NCI-H774 (cell line): ENCODE measurements around the gene PTPRN2.

Experiments
- DNase-seq: peaks from one replicate; lab custom pipeline; 2025; lab: John Stamatoyannopoulos, UW

Gene PTPRN2

DNA sequence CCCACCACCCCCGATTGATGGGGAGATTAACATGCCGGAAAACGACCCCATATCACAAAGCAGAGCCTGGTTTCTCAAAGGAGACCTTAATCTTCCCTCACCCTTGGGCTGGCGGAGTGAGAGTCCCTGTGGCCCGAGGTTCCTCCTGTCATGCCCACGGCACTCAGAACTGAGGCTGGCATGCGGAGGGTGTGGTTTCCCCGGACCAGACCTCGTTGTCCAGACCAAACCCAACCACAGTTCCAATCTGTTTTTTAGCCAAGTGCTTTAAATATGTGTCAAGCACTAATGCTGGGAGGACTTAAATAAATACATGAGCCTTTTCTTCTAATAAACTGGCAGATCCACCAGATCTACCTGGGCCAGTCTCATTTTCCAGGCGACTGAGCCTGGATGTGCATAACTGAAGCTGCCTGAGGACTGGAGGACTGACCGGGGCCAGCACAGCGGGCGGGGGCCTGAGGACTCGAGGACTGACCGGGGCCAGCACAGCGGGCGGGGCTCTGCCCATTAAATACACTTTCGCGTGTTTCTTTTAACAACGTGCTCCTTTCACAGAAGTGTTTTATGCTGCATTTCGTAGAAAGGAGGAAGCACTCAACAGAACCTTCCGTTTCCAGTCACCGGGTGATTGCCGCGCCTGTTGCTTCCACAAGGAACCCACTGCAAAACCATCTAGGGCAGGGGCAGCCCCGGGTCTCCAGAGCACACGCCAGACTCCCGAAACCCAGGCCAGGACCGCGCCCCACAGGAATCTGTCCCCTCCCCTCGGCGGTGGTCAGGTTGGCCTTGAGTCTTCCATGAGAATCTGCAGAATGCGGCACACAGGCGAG, 334.6 kb downstream of the PTPRN2 start:
- DNase-seq: no peak

DNA sequence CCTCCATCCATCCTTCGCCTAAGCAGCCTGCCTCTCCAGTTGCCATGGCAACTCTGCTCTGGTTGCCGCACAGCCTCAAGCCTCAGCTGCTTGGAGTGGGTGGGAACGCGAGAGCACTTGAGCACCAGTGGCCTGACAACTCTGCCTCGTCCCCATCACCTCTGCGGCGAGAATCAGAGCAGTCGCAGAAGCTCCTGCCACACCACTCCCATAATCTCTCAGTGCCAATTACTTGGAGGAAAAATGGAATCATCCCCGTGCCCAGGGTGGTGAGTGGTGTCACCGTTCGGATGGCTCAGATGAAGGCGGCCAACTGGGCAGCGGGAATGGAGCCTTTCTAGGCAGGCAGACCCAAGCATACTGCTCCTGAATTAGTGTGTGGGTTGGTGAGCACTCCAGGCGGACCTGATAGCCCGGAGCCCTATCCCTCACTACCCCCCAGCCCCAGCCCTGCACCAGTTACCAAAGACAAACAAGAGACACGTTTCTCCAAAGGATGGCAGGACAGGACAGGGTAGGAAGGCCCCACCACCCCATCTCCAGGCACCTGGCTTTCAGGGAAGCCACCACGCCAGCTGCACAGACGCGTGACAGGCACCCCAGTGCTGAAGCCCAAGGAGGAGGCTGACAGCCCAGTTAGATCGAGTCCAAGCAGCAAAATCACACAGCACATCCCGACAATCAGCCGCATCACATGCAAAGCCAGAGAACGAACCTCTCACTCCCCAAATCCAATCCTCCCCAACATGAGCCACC, 335.4 kb downstream of the PTPRN2 start:
- no peak for DNase-seq

GRCh38 chr7:158251061-158251965, 336.3 kb downstream of the PTPRN2 start:
- DNase-seq: no peak

DNA sequence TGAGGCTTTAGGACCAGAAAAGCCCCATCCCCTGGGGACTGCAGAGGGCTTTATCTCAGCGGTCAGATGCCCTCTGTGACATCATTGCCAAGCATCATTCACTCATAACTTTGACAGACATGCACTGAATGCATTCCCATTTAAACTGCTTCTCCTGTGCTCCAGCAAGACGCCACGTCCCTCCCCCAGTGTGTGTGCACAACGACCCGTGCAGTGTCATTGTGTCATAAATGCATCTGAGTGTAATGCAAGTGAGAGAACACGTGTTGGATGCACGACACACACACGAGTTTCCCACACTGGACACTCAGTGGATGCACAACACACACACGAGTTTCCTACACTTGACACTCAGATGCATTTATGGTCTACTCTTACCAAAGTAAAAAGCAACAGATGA, 337.9 kb downstream of the PTPRN2 start:
- DNase-seq: no peak

GRCh38 chr7:158248816-158249215, 338.8 kb downstream of the PTPRN2 start:
- no peak for DNase-seq

DNA sequence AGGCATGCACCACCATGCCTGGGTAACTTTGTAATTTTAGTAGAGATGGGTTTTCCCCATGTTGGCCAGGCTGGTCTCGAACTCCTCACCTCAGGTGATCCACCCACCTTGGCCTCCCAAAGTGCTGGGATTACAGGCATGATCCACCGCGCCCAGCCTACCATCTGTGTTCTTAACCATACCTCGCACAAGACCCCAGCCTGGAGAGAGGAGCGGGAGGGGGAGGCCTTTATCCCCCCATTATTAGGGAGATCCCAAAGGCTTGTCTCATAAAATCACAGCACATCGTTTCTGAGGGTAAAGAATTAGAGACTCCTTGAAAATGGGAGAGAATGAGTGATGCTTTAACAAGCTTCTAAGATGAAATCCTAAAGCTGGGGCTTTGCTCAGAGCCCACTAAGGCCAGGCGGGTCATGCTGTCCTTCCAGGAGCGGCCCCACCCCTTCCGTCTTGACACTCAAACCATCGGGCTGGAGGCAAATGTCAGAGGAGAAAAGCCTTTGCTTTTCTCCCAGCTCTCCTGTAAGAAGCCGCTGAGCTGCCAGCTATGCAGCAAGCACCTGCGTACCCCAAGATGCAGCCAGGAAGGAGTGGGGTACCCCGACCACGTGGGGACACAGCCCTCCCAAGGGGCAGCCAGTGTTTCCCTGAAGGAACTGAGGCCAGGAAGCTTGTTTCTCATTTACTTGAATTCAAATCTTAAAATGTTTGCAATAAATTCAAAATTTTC, 339.7 kb downstream of the PTPRN2 start:
- DNase-seq: no peak

DNA sequence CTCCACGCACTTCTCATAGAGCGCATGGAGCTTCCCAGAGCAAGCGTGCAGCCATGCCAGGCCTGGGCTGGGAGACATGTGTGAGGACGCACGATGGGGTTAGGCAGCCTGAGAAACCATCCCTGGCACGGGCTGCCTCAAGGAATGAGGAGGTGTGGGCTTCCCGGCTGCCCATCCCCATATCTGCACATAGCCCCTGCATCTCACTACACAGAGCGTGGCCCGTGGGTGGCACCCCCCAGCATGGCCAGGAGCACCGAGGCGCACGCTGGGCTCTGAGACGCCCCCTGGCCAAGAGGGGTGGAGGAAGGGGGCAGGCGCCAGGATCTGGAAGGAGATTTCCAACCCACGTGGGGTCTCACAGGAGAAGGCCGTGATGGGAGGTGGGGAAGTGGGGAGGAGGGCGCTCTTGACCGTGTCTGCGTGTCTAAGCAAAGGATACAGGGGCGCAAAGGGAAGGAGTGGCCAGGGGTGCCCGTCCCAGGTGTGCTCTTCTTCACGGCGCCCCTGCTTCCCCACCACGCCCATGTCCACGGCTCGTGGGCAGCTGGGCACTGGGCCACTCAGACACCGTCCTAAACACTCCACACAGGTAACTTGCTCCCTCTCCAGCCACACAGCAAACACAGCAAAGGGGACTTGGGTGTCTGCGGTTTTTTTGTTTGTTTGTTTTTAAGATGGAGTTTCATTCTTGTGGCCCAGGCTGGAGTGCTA, 340.5 kb downstream of the PTPRN2 start:
- DNase-seq: no peak

DNA sequence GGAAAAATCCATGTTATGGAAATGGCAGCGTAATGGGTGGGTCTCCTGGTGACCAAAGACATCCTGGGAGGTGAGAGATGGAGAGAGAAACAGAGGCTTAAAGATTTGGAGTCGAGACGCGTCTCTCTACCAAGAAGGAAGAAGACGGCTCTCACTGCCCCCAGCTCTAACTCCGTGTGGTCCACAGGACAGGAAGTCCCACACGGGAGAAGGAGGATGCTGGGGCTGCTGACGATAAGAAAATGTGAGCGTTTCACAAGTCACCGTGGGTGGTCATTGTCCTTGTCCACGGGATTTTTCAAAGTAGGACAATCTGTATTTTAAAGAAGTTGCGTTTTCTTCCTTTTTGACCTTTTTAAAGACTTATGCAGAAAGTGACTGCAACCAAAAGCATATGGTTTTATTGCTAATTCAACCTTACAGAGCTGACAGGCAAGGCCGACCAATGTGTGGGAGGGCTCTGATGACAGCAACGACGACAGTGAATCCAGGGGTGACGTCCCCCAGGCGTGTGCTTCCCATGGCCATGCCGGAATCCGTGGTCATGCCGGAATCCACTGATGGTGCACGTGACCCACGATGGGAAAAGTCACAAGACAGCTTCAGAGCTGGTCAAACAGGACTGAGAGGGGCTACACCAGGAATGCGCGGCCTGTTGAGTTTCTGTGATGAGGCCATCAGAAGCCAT, 341.2 kb downstream of the PTPRN2 start:
- no peak for DNase-seq

- DNase-seq: no peak
Observed at GRCh38 chr7:158245724-158246041, 341.9 kb downstream of the PTPRN2 start.

- no peak for DNase-seq
Observed at GRCh38 chr7:158244873-158245723, 342.5 kb downstream of the PTPRN2 start.

GRCh38 chr7:158244430-158244829, 343.2 kb downstream of the PTPRN2 start:
- no peak for DNase-seq

- DNase-seq: no peak
Observed at GRCh38 chr7:158241919-158242318, 345.7 kb downstream of the PTPRN2 start.

GRCh38 chr7:158240801-158241200, 346.8 kb downstream of the PTPRN2 start:
- DNase-seq: no peak

GRCh38 chr7:158239290-158239981, 348.2 kb downstream of the PTPRN2 start:
- peak; percentile 28 for DNase-seq

DNA sequence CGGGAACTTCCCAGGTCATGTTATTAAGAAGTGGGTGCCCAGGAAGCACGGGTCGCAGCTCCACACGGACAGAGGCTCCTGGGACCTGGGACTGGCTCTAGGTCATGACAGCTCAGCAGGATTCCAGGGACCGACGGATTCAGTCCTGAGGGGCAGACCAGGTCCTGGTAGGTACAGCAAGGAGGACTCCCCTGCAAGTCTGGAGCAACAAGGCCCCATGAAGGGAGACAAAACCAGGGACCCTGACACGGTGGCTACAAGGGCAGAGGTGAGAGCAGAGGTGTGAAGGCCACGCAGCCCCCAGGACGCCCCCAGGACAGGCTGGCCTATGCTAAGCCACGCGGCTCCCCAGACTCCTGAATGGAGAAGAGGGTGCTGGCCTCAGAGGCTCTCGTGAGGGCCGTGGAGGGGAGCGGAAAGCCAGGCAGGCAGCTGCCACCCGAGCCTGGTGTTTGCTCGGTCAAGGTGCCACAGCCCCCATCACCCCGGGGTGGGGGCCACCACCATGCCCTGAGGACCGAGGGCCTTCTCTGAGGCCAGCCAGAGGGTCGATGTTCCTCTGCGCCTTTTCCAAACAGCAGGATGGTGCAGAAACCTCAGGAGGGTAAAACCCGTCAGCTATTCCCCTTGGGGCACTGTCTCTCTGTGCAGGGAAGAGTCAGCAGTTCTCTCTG, 348.9 kb downstream of the PTPRN2 start:
- no peak for DNase-seq

- DNase-seq: no peak
Observed at GRCh38 chr7:158237672-158238335, 349.8 kb downstream of the PTPRN2 start.

DNA sequence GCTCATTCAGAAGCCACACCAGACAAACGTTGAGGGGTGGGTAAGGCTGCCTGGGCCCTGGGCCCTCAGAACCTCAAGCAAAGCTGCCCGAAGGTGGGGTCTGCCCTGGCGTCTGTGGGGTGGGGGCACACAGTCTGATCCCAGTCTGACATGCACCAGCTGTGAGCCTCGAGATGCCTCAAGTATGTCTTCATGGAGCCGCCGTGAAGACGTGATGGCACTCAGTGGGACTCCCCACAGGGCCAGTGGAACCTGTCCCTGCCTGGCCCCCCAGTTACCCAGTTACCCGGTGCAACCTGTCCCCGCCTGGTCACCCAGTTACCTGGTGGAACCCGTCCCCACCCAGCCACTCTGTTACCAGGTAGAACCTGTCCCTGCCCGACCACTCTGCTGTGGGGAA, 351.2 kb downstream of the PTPRN2 start:
- no peak for DNase-seq

DNA sequence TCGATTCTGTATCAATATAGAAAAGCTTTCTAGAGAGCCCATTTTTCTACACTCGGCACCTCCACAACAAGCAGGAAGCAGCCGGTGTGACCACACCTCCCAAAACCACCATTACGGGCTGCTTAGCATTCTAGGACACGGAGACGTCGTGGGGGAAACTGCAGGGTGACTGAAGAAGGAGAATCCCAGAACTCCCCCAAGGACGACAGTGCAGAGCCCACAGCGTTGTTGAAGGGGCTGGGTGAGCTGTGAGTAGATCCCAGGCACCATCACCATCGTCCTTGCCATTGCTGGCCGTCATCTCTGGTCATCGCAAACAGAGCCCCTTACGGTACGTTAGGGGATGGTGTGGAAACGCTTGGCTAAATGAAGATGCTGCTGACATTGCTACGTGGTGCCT, 351.8 kb downstream of the PTPRN2 start:
- no peak for DNase-seq
